ENCODE data around the gene ATP6V1A. TPM values are rescaled to one million over a fixed set of nuclear protein-coding genes. Genes with fewer than 3 reads are reported as not detected.

ATP6V1A gene
- total RNA-seq, 1 donor from 2014 or later = 94.5 TPM

GRCh38 chr3:113719294-113719693 lies 27.5 kb upstream of the ATP6V1A start:
- Mint-ChIP-seq H3K27ac (ENCODE audit: unreplicated experiment) (no peak overlapping the region), H3K4me3 (ENCODE audit: unreplicated experiment) (no peak overlapping the region), H3K36me3 (ENCODE audit: unreplicated experiment) (no peaks in the 10 kb centered on the region)

DNA sequence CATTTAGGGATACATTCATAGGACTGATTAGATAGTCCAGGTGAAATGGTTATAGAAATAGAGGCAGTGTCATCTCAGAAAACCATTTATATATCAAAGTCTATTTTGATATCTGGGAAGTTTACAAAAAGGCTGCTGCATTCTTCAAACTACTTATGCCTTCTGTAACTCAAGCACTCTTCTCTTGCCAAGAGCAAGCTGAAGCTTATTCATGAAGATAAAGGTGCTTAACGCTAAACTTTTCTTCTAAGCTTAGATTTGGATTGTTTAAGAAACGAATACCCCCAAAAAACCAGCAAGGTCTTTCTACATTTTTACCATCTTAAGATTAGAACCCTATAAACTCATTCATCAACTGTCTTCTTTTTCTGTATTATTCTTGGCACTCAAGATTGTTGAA lies 27.1 kb upstream of the ATP6V1A start:
- H3K9me3 Mint-ChIP-seq (ENCODE audit: unreplicated experiment) = no peaks in the 10 kb centered on the region
- no peaks in the 10 kb centered on the region for H3K4me1 Mint-ChIP-seq (ENCODE audit: low read depth, unreplicated experiment)
- H3K27ac Mint-ChIP-seq (ENCODE audit: unreplicated experiment) = no peak overlapping the region
- DNase-seq = no peak
- H3K27me3 Mint-ChIP-seq (ENCODE audit: unreplicated experiment) = no peaks in the 10 kb centered on the region
- TF ChIP-seq, protein P1, sequence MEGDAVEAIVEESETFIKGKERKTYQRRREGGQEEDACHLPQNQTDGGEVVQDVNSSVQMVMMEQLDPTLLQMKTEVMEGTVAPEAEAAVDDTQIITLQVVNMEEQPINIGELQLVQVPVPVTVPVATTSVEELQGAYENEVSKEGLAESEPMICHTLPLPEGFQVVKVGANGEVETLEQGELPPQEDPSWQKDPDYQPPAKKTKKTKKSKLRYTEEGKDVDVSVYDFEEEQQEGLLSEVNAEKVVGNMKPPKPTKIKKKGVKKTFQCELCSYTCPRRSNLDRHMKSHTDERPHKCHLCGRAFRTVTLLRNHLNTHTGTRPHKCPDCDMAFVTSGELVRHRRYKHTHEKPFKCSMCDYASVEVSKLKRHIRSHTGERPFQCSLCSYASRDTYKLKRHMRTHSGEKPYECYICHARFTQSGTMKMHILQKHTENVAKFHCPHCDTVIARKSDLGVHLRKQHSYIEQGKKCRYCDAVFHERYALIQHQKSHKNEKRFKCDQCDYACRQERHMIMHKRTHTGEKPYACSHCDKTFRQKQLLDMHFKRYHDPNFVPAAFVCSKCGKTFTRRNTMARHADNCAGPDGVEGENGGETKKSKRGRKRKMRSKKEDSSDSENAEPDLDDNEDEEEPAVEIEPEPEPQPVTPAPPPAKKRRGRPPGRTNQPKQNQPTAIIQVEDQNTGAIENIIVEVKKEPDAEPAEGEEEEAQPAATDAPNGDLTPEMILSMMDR (IDR thresholded peaks at IDR 0.05; ENCODE audit: partially characterized antibody, unreplicated experiment) = no peak
- H3K36me3 Mint-ChIP-seq (ENCODE audit: unreplicated experiment) = no peaks in the 10 kb centered on the region
- no peak overlapping the region for H3K4me3 Mint-ChIP-seq (ENCODE audit: unreplicated experiment)

More at GRCh38 chr3:113719294-113719693, 27.5 kb upstream of the ATP6V1A start:
- DNase-seq = no peak
- TF ChIP-seq, protein P1 (IDR thresholded peaks at IDR 0.05; ENCODE audit: partially characterized antibody, unreplicated experiment) = no peak
- Mint-ChIP-seq H3K9me3 (ENCODE audit: unreplicated experiment) (no peaks in the 10 kb centered on the region), H3K27me3 (ENCODE audit: unreplicated experiment) (no peaks in the 10 kb centered on the region), H3K4me1 (ENCODE audit: low read depth, unreplicated experiment) (no peaks in the 10 kb centered on the region)

DNA sequence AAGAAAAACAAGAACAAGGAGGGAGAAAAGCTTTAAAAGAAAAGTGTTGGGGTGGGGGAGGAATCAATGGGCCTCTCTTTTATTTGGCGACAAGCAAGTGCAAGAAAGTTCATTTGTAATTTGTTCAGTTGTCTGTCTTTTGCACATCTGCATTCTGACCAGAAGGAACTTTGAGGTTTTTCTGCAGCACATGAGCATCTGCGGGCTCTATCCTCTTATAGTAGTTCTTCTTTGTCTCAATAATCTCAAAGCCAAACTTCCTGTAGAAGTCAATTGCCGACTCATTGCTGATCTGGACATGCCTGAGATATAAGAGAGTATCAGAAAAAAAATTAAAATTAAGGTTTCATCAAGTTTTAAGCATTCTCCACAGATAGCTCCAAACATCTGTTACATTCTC lies 25.2 kb upstream of the ATP6V1A start:
- no peak overlapping the region for H3K4me3 Mint-ChIP-seq (ENCODE audit: unreplicated experiment)
- H3K27ac Mint-ChIP-seq (ENCODE audit: unreplicated experiment) = no peak overlapping the region
- H3K27me3 Mint-ChIP-seq (ENCODE audit: unreplicated experiment) = no peaks in the 10 kb centered on the region
- no peaks in the 10 kb centered on the region for H3K36me3 Mint-ChIP-seq (ENCODE audit: unreplicated experiment)
- TF ChIP-seq, protein P1 (IDR thresholded peaks at IDR 0.05; ENCODE audit: partially characterized antibody, unreplicated experiment) = no peak
- no peaks in the 10 kb centered on the region for H3K4me1 Mint-ChIP-seq (ENCODE audit: low read depth, unreplicated experiment)
- no peak for DNase-seq
- no peaks in the 10 kb centered on the region for H3K9me3 Mint-ChIP-seq (ENCODE audit: unreplicated experiment)

GRCh38 chr3:113728661-113729060 lies 18.2 kb upstream of the ATP6V1A start:
- H3K4me3 Mint-ChIP-seq (ENCODE audit: unreplicated experiment) = no peak overlapping the region
- TF ChIP-seq, protein P1 (IDR thresholded peaks at IDR 0.05; ENCODE audit: partially characterized antibody, unreplicated experiment) = no peak
- no peaks in the 10 kb centered on the region for H3K27me3 Mint-ChIP-seq (ENCODE audit: unreplicated experiment)
- no peaks in the 10 kb centered on the region for H3K4me1 Mint-ChIP-seq (ENCODE audit: low read depth, unreplicated experiment)
- no peak for DNase-seq
- no peak overlapping the region for H3K27ac Mint-ChIP-seq (ENCODE audit: unreplicated experiment)
- H3K9me3 Mint-ChIP-seq (ENCODE audit: unreplicated experiment) = no peaks in the 10 kb centered on the region
- H3K36me3 Mint-ChIP-seq (ENCODE audit: unreplicated experiment) = no peaks in the 10 kb centered on the region

DNA sequence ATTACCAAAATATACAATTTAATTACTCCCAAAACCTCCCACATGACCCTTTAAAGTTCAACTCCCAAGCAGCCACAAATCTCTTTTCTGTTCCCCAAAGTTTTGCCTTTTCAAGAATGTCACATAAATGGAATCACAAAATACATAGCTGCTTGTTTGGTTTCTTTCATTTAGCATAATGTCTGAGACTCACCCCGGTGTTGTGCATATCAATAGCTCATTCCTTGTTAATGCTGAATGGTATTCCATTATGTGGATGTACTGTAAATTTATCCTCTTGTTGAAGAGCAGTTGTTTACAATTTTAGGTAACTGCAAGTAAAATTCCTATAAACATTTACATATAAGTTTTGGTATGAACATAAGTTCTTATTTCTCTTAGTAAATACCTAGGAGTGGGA lies 16.3 kb upstream of the ATP6V1A start:
- DNase-seq = no peak
- Mint-ChIP-seq H3K4me3 (ENCODE audit: unreplicated experiment) (no peak overlapping the region), H3K4me1 (ENCODE audit: low read depth, unreplicated experiment) (no peaks in the 10 kb centered on the region), H3K9me3 (ENCODE audit: unreplicated experiment) (no peaks in the 10 kb centered on the region), H3K36me3 (ENCODE audit: unreplicated experiment) (no peaks in the 10 kb centered on the region), H3K27me3 (ENCODE audit: unreplicated experiment) (no peaks in the 10 kb centered on the region), H3K27ac (ENCODE audit: unreplicated experiment) (no peak overlapping the region)
- TF ChIP-seq, protein P1 (IDR thresholded peaks at IDR 0.05; ENCODE audit: partially characterized antibody, unreplicated experiment) = no peak
